NCI-H526 (cell line): ENCODE results near the gene C4B.

Experiments used
- DNase-seq, 2 experiments: peaks; one replicate each; lab custom pipeline; 2025; lab: John Stamatoyannopoulos, UW

Gene C4B

DNA sequence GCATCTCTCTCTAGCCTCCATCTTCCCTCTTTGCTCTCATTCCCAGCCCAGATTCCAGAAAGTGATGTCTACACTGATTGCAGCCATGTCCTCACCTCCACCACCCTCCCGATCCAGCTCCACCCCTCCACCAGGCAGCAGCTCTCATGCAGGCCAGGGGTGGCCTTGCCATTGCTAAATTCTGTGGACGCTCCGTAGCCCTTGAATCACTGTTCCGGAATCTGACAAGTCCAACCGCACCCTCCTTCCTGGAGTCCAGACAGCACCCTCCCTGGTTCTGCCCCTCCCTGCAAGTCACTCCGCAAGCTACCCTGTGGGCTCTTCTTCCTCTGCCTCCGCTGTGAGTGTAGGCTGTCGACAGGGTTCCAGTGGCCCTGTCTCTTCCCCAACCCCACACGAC, 68.3 kb downstream of the C4B start:
- DNase-seq, result no peak

- no peak for DNase-seq
Observed at GRCh38 chr6:32083812-32084768, 69.5 kb downstream of the C4B start.

DNA sequence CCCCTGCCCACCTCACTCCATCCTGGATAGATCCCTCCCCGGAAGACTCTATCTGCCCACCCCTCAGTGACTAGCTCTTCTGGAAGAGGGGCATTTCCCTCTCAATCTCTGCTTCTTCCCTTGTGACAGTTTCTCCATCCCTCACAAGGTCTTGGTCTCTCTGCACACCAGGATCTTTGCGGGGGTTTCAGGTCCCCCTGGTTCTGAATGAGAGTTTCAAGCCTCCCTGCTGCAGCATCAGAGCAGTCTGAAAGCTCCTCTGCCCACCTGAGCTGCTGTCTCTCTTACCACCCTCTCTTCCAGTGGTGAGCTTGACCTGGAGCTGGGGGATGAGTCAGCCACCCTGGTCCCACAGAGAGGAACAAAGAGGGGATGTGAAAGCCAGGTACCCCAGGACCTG, 70.2 kb downstream of the C4B start:
- no peak for DNase-seq
